ENCODE data around the gene DDR1.
"Not testable (repeated sequence)": the region's sequence is repeated elsewhere in the genome, so short reads cannot be mapped to it uniquely, and the experiment has no call there.

The DDR1 gene

DNA sequence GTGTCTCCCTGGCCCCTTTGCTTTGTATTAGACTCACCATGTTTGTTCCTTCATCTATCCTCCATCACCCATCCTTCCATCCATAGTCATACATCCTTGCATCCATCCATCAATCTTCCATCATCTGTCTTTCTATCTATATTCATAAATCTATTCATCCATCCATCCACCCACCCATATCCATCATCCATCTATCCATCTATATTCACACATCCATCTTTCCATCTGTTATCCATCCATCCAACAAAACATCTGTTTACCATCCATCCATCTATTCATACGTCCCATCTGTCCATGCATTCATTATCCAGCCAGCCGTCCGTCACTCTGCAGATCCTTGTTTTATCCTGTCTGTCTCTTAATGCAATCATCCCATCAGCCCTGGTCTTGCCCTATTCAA is 10.6 kb downstream of the DDR1 start:
- no peak for DNase-seq

DNA sequence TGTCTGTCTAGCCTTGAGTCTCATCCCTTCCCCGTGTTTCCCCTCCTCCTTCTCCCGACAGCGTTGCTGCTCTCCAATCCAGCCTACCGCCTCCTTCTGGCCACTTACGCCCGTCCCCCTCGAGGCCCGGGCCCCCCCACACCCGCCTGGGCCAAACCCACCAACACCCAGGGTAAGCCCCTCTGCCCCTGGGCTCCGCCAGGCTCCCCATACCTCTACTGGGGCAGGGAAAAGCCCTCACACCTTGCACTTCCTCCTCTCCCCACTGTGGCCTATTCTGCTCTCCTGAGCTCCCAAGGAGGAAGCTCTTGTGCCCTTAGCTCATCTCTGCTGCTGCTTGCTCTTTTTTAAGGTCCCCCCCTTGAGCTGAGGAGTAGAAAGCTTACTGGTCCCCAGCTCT is 11.0 kb downstream of the DDR1 start:
- no peak for DNase-seq

DNA sequence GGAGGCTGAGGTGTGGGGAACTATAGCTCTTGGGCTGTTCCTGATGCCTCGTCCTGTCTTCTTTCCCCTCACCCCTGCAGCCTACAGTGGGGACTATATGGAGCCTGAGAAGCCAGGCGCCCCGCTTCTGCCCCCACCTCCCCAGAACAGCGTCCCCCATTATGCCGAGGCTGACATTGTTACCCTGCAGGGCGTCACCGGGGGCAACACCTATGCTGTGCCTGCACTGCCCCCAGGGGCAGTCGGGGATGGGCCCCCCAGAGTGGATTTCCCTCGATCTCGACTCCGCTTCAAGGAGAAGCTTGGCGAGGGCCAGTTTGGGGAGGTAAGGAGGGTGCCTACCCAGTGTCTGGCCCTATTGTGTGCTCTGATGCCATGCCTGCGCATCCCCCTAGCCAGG is 12.2 kb downstream of the DDR1 start:
- DNase-seq: no peak

DNA sequence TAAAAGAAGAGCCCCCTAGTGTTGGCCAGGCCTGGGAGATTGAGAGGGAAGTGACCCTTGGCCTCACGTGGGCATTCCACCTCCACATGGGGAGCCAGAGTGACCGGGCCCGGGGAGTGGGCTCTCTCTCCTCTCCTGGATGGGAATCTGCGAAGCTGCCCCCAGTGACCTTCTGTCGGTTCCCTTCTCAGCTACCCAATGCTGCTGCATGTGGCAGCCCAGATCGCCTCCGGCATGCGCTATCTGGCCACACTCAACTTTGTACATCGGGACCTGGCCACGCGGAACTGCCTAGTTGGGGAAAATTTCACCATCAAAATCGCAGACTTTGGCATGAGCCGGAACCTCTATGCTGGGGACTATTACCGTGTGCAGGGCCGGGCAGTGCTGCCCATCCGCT is 13.6 kb downstream of the DDR1 start:
- DNase-seq: no peak

DNA sequence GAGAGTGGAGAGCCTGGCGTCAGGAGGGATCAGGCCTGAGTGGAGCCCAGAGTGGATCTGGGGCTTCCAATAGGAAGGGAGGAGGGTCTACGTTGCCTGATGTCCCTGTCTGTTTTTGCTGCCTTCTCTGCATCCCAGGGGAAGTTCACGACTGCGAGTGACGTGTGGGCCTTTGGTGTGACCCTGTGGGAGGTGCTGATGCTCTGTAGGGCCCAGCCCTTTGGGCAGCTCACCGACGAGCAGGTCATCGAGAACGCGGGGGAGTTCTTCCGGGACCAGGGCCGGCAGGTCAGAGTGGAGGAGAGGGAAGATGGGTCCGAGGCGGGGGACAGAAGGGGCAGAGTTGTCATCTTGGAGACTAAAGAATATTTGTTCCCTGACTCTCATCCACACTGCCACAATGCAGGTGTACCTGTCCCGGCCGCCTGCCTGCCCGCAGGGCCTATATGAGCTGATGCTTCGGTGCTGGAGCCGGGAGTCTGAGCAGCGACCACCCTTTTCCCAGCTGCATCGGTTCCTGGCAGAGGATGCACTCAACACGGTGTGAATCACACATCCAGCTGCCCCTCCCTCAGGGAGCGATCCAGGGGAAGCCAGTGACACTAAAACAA is 14.5 kb downstream of the DDR1 start:
- no peak for DNase-seq

DNA sequence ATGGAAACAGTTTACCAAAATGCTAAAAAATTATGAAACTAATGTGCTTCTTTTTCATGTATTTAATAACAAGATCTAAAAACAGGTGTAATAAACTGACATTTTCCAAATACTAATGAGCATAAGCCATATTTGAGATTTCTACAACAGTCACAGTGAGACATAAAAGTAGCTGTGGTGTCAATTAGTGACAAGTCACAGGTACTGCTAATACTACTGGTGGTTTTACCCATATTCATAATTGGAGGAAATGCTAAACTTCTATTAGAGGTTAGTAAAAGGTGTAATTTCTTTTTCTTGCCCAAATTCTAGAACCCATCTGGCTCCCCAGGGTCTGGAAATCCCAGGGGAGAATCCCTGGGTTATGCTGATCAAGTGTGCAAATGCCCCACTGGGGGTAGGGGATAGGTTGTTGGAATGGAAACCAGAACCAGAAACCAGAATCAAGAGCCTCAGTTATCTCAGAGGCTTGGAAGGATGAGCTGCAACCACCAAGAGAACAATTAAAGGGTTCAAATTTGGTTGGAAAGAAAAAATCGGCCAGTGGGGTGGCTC is 16.6 kb downstream of the DDR1 start:
- DNase-seq: no peak

DNA sequence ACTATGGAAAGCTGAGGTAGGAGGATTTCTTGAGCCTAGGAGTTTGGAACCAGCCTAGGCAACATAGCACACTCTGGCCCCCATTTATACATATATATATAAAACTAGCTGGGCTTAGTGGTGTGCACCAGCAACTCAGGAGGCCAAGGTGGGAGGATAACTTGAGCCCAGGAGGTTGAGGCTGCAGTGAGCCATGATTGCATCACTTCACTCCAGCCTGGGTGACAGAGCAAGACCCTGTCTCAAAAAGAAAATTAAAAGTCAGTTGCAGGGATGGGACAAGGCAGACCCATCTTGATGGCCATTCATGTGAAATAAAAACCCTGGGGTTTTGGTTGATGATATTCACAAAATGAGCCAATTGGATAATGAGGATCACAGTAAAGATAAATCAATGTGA is 17.1 kb downstream of the DDR1 start:
- no peak for DNase-seq

DNA sequence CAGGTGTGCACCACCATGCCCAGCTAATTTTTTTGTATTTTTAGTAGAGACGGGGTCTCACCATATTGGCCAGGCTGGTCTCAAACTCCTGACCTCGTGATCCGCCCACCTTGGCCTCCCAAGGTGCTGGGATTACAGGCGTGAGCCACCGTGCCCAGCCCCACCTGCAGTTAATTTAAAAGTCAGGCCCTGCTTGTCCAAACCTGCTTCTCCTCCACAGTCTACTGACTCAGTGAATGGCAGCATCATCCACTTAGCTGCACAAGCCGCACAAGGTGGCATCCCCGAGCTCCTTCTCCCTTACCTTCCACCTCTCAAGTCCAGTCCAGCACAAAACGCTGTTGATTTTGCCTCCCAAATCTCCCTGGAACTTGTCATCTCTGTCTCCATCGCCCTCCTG is 17.9 kb downstream of the DDR1 start:
- not testable (repeated sequence) for DNase-seq

DNA sequence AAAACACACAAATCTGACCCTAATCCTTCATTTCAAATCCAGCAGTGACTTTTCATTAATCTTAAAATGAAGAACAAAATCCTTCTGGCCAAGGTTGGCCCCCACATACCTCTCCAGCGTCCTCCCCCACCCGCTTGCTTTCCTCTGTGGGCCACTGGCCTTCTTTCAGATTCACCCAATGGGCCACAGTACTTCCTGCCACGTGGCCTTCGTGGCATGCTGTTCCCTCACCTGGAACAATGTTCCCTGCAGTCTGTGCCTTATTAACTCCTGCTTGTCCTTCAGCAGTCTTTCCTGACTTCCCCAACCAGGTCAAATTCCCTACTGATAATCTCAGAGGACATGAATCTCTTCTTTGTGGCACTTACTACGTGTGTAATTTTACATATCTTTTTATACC is 18.4 kb downstream of the DDR1 start:
- no peak for DNase-seq

DNA sequence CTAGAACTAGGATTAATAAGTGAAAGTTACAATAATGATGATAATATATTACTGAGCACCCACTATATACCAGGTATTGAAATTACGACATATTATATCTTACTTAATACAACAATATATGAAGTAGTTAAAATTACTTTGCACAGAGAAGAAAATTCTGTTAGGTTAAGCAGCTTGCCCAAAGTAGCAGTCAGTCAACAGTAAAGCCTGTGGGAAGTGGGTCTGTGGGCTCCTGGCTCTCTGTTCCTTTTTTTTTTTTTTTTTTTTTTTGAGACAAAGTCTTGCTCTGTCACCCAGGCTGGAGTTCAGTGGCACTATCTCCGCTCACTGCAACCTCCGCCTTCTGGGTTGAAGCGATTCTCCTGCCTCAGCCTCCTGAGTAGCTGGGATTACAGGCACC is 18.9 kb downstream of the DDR1 start:
- no peak for DNase-seq

DNA sequence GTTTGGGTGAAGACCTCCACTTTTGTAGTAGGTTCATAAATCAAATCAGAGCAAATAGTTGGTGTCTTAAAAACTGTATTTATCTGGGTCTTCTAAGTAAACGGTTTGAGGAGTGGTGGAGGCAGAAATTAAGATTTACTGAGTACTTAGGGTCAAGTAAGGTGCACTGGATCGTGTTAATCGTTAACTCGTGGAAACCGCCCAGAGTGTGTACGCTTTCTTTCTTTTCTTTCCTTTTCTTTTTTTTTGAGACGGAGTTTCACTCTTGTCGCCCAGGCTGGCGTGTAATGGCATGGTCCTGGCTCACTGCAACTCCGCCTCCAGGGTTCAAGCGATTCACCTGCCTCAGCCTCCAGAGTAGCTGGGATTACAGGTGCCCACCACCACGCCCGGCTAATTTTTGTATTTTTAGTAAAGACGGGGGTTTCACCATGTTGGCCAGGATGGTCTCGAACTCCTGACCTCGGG is 23.0 kb downstream of the DDR1 start:
- not testable (repeated sequence) for DNase-seq

DNA sequence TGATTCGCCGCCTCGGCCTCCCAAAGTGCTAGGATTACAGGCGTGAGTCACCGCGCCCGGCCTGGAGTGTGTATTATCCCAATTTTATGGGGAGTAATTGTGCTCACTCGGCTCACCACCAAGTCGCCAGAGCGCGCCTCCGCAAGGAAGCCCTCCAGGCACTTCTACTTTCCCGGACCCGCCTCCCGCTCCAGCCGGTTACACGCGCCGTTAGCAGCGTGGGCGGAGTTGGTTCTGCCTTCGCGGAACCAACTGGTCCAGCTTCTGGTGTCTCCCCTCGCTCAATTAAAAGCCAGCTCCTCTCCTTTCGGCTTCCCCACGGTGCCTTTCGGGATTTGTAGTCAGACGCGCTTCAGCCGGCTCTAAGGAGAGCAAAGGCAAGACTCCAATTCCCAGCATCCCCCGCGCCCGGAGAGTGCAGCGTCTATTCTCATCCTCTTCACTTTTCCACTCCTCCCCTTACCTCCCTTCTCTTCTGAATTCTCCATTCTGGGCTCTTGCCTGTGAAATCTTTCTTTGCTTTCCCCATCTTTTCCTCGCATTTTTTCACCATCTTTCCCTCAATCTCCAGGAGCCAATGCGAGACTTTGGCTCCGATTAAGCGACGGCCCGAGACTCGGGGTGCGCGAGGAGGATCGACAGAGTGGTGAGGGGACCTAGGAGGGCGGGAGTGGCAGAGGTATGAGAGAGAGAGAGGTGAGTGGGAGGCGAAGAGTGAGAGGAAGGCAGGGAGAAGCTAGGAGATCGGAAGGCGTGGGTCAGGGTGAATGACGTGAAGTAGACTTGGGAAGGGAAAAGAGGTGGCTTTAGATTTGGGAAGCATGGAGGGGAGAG is 23.7 kb downstream of the DDR1 start, which contains the start of gene GTF2H4:
Gene GTF2H4, plus strand, starts transcription at position 450 of the 834 bp plus-strand sequence.
- DNase-seq: peak; percentile 97 to 98

DNA sequence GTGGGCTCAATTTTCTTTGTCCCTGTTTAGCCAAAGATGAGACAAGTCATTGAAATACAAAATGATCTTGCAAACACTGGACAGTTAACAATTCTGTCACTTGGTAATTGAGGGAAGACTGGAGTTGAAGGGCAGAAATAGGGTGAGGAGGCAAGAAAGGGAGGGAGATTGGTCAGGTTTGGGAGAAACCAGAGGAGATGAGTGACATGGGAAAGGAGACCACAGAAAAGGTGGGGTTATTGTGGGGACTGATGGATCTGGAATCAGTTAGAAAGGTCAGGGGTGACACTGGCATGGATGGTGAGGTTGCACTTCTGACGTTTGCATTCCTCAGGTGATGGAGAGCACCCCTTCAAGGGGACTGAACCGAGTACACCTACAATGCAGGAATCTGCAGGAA is 24.4 kb downstream of the DDR1 start:
- DNase-seq: no peak

DNA sequence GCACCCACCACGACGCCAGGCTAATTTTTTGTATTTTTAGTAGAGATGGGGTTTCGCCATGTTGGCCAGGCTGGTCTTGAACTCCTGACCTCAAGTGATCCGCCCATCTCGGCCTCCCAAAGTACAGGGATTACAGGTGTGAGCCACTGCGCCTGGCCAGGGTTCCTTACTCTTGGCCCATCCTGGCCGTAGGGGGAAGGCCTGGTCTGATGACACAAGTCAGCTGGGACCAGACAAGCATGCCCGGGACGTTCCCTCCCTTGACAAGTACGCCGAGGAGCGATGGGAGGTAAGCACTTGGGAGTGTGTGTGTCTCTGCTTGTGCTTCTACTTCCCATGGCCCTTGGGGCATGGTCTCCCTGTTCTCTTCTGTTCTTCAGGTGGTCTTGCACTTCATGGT is 26.2 kb downstream of the DDR1 start:
- not testable (repeated sequence) for DNase-seq

DNA sequence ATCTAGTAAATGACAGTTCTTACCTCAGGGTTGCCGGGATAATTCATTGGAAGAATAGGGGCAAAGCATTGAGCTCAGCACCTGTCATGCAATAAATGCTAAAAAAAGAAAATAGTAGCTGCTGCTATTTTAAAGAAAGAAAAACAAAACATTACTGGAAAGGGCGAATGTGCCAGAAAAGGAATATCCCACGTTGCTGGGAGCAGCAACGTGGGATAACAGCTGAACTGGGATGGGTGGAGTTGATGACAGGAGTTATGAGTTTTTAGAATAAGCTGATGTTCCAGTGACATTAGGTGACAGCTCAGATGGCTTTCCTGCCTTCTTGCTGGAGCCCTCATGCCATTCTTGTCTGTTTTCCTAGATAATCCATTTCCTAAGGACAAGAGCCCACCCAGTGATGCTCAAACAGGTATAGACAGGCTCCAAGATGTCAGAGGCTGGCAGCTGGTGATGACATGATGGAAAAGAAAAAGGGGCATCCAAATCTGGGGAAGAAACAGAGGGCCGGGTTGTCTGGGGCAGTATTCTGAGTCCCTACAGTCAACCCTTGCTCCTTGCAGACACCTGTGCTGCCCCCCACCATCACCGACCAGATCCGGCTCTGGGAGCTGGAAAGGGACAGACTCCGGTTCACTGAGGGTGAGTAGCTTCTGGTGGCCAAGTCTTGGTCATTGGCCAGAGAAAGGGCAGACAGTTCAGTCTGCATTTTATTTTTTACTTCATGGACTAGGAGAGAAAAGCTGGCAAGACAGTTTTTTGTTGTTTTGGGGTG is 28.6 kb downstream of the DDR1 start:
- DNase-seq: no peak

DNA sequence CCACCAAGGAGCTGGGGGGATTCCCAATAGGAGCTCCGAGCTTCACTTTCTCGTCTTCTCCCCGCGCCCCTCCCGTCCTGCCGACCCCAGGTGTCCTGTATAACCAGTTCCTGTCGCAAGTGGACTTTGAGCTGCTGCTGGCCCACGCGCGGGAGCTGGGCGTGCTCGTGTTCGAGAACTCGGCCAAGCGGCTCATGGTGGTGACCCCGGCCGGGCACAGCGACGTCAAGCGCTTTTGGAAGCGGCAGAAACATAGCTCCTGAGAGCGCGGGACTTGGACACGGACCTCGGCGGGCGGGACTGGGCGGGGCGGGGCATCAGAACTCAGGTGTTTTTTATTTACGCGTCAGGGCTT is 29.4 kb downstream of the DDR1 start:
- no peak for DNase-seq

DNA sequence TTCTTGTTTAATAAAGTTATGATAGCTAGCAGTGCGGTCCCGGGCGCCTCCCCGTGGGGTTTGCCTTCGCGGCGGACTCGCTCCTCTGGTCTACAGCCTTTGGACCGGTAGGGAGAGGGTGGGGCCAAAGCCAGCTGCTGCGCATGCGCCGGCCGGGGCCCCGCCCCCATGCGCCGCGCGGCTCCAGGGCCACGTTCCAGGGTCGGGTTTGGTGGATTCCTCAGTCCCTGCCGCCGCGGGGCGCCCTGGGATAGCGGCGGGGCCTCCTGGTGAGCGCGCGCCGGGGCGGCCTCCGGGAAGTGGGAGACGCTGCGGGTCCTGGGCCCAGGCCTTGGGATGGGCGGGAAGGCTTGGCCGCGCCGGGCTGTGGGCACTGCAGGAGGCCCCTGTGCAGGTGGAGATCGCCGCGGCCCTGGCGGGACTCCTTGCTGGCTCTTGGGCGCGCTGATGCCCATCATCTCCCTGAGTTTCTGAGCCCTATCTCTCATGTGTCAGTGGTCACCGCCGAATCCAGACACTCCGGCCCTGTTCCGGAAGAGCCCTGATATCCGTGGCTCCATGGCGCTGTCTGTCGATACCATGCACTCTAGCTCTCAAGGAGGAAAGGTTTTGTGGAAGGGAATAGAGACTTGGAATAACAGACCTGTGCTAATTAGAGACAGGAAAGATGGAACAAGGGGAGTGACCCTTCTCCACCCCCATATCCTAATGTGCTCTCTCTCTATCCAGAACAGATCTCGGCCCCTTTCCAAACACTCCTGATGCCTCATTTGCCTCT is 29.9 kb downstream of the DDR1 start, which contains the start of gene VARS2:
Gene VARS2, plus strand, starts transcription at position 163 of the 778 bp plus-strand sequence. Its CDS starts 599 bp downstream, at position 762.
- peak; percentile 36 to 90 for DNase-seq

DNA sequence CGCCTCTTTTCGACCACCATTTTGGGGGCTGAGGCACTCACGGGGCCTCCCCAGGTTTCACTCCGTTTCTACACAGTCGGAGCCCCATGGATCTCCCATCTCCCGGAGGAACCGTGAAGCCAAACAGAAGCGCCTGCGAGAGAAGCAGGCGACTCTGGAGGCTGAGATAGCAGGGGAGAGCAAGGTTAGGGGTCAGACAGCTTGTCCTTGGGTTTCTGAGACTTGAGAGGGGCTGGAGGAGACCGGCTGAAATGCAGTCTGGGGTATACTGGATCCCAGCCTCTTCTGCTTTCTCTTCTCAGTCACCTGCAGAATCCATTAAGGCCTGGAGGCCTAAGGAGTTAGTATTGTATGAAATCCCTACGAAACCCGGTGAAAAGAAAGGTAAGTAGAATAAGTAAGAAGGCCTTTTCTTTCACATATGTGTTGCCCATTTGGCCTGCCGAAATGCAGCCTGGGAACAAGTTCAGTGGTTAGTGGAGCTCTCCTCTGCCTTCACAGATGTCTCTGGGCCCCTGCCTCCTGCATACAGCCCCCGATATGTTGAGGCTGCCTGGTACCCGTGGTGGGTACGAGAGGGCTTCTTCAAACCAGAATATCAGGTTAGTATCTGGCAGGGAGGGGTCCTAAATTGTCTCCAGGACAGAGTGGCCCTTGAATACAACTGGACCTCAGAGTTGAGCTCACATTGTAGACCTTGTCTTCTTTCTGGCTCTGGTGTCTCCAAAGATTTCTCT is 30.7 kb downstream of the DDR1 start:
- no peak for DNase-seq

DNA sequence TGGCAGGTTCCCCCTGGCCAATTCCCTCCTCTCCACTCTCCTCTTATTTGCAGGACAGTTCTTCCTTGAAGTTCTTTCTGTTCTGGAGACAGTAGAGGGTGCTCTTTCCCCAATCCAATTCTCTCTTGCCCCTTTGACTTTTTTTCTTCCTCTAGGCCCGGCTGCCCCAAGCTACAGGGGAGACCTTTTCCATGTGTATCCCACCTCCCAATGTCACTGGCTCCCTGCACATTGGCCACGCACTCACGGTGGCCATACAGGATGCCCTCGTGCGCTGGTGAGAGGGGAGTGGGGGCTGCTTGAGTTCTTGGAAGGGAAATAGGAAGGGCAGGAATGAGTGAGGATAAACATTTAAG is 31.2 kb downstream of the DDR1 start:
- DNase-seq: peak; percentile 22 to 57

DNA sequence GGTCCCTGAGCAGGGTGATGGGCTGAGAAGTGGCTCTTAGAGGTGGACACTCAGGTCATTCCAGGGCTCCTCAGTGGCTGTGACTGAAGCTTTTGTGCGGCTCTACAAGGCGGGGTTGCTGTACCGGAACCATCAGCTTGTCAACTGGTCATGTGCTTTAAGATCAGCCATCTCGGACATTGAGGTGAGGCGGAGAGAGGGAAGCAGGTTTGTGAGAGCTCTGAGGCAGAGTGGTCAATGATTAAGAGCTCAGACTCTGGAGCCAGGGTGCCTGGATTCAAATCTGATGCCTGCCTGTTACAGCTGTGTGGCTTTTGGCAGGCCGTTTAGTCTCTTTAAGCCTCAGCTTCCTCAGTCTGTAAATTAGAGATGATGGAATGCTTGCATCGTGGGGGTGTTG is 32.7 kb downstream of the DDR1 start:
- no peak for DNase-seq

DNA sequence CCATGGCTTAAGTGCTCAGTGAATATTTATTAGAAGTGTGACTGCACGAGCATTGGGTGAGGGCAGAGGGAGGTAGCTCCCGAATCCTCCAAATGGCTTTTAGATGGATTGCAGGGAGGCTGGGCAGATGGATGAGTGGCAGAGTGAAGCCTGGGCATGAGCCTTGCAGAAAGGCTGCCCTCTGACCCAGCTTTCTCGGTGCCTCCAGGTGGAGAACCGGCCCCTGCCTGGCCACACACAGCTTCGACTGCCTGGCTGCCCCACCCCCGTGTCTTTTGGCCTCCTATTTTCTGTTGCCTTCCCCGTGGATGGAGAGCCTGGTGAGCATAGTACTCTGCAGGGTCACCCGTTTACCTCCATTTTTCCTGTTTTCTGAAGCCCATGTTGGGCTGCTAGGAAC is 33.2 kb downstream of the DDR1 start:
- DNase-seq: no peak

DNA sequence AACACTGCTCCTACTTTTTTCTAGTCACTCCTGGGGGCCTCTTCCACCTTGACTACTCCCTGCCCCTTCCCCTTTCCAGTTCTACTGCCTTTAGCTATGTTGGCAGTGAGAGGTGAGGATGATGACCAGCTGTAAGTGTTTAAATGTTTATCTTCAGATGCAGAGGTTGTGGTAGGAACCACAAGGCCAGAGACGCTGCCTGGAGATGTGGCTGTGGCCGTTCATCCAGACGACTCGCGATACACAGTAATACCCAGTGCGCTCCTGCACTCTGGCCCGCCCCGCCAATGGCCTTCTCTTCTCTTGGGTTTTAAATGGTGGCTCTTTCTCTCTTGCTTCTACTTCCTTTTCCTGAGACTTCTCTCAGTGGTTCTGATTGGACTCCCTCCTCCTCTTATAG is 34.4 kb downstream of the DDR1 start:
- no peak for DNase-seq

Measured in NCI-H446 (cell line).